GM20431 (cell line): ENCODE results near the gene M6PR.
"Not testable (repeated sequence)": the region's sequence is repeated elsewhere in the genome, so short reads cannot be mapped to it uniquely, and the experiment has no call there.

ENCODE experiments used
- in situ Hi-C: fragments of 300-500 bp; cut with MseI, MboI; formaldehyde crosslinking; loops from one replicate; pipeline ENCODE4 v1.15.0; 2020; ENCODE audit warnings: low sequenced_read_pairs; ENCODE audit not compliant: unreplicated experiment

M6PR gene

DNA sequence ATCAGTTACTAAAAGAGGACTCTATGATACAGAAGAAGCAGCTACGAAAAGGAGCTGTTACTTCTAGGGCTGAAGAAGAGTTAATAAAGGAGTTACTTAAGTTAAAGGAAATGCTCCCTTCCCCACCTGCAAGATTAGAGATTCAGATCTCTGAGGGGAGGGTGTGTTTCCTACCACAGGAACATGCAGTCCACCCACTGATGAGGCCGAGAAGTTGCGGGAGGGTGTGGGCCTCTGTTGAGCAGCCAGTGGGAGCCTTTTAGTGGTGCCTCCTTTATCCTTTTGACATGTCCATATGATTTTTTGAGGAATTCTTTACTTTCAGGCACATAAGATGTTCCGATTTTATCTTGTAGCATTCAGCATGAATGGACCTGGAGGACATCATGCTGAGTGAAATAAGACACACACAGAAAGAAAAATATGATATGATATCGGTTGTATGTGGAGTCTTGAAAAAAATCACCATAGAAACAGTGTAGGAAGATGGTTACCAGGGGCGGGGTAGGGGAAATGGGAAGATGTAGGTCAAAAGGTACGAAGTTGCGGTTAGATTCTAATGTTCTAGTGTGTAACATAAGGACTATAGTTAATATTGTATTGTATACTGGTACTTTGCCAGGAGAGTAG lies 4.4 kb upstream of the M6PR start:
- in situ Hi-C loops = no loop called here

DNA sequence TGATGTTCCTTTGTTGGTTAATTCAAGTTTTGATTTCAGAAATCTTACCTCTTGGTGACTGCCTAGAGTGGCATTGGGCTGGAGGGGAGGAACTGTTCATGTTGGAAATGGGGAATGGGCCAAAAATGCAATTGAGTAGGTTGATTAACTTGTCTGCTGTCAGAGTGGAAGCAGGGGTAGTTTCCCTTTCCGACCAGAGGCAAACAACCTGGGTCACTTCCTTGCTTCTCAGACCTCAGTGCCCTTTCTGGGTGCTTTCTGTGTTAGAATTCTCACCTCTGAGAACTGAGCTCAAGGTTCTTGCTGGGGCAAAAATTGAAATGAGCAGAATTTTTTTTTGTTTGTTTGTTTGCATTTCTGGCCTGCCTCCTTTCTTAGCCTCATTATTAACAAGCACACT lies 2.3 kb upstream of the M6PR start:
- in situ Hi-C loops = no loop called here

DNA sequence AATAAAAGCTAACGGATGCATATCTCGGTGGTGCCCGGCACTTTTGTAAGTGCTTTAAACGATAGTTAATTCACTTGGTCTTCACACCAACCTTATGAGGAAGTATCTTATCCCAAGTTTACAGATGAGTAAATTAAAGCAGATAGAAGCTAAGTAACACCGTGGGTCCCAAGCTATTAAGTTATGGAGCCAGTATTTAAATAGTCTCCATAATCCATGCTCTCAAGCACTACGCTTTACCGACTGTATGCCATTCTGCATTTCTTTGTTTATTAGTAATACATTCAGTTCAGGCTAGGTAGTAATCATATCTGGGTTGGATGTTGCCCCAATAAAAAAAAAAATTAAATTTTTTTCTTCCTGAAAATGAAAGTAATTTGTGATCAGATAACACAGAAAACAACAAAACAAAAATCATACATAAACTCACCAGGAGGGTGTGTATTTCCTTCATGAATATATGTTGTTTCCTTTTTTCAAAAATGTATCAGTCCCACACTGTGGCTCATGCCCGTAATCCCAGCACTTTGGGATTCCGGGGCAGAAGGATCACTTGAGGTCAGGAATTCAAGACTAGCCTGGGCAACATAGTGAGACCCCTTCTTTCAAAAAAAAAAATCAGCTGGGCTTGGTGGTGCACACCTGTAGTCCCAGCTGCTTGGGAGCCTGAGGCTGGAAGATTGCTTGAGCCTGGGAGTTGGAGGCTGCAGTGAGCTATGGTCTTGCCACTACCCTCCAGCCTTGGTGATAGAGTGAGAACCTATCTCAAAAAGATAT lies 1.4 kb upstream of the M6PR start:
- in situ Hi-C loops = no loop called here

DNA sequence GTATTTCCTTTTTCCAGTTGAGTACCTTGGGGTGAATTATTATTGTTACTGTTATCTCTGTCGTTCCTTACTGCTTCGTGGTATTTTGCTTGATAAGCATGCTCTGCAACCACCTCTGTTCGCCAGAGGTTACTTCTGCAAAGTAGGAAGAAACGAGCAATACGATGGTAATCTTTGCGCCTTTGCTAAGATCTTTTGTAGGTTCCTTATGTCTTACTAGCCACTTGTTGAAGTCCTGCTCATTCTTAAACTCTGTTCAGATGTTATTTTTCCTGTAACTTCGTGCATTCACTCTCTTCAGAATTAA lies 729 bp upstream of the M6PR start:
- in situ Hi-C loops = no loop called here

DNA sequence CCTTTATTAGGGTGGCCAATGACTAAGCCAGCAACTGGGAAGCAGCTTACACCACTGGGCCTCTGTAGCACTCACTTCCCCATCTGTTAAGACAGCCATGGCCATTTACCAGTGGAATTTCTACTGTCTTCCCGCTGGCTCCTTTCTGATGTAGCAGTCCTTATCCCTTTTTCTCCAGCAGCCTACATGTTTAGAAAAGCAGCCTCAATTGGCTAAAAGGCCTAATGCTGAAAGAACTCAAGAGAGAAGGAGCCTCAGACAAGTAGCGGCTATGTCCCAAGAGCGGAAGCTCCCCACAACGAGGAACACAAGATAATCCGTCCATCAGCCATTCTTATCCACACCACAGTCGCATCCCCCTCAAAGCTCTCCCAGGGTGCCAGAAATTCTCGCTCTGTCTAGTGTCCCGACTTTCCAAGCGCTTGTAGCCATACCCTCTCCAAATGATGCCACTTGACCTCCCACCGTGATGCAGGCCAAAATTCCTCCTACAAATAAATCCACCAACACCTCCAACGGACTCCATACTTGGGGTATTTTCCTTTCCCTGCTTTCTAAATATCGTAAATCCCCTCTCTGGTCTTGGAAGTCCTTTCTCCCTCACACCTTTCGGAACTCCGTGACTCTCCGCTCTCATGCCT lies 624 bp downstream of the M6PR start:
- in situ Hi-C loops = no loop called here

DNA sequence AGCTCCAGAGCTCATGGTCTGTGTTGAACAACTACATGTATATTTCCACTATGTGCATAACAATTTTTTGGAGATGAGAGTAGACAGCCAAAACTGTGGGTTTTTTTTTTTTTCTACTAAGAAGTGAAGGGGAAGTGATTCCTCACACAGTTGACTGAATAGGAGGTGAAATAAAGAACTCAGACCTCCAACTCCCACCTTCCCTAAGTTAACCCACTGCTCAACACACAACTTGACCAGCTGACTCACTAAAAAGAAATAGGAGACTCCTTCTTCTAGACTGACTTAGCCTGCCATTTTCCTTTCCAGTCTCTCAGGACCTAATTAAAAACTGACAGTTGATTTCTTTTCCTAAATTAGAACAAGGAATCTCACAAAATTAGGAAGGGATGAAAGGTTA lies 1.7 kb downstream of the M6PR start:
- in situ Hi-C loops = no loop called here

DNA sequence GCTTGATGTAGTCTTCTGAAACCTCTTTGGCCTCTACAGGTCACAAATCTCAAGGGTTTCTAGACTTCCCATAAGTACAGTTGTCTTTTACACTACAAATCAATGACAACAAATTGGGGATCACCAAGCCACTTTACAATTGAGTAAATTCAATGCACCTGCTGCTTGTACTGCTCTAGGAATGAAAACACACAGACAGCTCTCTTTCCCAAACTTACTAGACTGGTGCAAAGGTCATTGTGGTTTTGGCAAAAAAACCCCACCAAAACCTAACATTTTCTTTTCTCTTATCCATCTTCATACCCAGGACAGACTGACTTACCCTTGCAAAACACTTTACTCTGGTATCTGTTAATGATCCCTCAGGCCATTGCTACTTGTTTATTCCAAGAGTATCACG lies 2.7 kb downstream of the M6PR start:
- in situ Hi-C loops = no loop called here

DNA sequence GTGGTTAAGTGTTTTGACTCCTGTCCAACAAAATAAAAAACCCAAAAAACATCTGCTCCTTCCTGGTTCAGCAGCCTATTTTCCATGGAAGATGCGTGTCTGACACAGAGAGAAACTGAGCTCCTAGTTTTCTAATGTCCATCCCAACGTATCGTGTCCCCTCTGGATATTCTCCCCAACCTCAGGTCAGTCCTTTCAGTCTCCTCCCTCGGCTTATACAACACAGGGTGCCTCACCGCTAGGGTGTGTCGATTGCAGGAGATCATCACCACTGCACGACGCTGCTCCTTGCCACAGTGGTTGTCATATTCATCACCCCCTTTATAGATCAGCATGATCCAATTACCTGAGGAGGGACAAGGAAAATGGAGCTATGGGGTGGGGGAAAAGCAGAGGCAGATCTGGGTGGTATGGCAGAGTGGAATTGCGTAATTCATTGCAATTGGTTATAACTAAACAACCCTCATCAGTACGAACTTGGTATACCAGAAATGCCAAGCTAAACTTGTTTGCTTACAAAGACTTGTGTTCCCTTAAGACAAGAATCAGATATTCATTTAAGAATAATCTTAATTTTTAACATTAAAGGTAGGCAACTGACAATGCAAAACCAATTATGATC lies 5.8 kb downstream of the M6PR start:
- in situ Hi-C loops = no loop called here

DNA sequence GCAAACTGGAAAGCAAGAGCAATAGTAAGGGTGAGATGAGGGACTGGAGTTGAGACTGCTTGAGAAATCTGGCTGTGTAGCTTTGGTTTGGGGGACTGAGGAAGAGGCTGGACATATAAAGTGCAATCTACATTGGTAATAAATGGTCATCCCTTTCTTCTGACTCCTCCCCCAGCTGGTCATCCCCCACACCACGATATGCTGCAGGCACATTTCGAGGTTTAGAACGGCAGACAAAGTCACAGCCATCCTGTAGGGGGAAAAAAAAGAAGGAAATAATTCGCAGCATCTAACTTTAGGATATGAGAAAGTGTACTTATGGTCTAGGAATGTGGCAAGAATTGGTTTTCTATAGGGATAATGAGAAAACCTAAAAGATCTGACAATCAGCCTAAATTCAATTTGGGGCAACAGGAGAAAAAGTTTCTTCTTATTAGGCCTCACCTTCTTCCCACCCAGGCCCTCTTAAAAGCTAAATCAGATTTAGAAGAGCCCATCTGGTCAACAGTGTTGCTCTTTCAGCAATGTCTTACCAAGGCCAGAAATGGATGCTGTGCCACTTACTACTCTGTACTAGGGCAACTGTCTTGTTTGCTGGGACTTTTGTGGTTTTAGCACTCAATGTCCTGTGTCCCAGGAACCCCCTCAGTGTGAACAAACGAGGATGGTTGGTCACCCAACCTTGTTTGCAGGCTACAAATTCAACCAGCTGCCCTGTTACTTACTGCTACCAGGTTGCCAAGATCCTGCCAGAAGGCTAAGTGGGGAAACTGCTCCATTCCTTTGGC lies 7.6 kb downstream of the M6PR start:
- in situ Hi-C loops = no loop called here

DNA sequence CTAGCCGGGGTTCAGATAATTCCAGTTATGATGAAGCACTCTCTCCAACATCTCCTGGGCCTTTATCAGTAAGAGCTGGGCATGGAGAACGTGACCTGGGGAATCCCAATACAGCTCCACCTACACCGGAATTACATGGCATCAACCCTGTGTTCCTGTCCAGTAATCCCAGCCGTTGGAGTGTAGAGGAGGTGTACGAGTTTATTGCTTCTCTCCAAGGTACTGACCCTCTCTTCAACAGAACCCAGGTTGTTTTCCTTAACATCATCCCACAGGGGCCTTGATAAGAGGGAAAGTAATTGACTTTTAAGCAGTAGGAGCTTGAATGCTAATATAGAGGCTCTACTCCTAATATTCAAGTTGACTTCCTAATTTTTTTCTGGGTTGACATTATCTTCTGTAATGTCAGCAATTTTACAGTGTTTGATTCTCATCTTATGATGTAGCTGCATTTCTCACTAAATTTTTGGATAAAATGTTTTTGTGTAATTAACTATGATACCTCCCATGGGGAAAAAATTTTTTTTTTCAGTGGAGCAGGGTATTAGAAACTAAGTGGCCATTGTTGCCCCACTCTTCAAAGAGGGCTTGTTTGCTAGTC lies 11.5 kb downstream of the M6PR start:
- in situ Hi-C loops = not testable (repeated sequence)

DNA sequence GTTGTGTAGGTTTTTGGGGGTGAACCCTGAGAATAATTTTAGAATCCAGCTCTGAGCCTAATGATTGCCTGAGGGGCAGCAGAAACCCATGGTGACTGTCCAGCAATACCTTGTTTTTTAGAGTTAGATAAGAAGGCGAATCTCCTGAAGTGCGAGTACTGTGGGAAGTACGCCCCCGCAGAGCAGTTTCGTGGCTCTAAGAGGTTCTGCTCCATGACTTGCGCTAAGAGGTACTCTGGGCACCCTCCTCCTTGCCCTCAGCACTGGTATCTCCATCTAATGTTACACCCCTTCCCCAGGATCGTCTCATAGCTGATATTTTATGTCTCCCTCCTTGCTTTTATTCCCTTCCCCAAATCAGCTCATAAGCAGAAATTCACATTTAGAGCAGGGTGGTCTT lies 12.7 kb downstream of the M6PR start:
- in situ Hi-C loops = no loop called here

DNA sequence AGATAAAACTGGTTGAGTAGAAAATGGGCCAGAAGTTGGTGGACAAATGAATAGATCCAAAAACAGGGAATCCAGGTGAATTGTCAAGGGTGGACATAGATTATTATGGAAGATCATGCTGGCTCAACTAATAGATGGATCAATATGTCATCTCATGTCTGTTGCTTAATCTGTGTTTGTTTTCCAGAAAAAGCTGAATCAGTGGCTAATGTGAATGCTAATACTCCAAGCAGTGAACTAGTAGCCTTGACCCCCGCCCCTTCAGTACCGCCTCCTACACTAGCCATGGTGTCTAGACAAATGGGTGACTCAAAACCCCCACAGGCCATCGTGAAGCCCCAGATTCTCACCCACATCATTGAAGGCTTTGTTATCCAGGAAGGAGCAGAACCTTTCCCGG lies 15.4 kb downstream of the M6PR start:
- in situ Hi-C loops = not testable (repeated sequence)

DNA sequence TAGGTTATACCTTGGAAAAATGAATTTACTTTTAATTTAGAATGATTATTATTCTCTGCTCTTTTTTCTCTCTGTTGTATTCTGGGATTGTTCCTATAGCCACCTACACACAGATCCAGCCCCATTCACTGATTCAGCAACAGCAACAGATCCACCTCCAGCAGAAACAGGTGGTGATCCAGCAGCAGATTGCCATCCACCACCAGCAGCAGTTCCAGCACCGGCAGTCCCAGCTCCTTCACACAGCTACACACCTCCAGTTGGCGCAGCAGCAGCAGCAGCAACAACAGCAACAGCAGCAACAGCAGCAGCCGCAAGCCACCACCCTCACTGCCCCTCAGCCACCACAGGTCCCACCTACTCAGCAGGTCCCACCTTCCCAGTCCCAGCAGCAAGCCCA lies 17.0 kb downstream of the M6PR start:
- in situ Hi-C loops = not testable (repeated sequence)

DNA sequence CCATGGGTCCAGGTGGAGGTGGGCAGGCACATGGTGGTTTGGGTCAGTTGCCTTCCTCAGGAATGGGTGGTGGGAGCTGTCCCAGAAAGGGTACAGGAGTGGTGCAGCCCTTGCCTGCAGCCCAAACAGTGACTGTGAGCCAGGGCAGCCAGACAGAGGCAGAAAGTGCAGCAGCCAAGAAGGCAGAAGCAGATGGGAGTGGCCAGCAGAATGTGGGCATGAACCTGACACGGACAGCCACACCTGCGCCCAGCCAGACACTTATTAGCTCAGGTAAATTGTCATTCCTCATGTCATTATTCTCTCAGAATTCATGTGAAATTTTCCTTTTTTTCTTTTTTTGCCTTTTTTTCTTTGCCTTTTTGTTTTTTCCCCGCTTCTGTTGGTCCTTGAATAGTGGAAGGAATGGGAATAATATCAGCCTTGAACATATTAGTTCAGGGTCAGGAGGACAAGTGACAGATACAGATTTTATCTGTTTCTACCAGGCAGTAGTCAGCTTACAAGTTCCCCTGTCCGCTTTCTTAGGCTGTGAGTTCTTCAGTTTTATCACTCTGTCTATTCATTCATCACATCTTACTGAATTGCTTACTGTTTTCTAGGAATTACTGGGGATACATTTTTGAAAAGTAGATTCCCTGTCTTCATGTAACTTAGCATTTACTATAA lies 18.7 kb downstream of the M6PR start:
- in situ Hi-C loops = not testable (repeated sequence)

DNA sequence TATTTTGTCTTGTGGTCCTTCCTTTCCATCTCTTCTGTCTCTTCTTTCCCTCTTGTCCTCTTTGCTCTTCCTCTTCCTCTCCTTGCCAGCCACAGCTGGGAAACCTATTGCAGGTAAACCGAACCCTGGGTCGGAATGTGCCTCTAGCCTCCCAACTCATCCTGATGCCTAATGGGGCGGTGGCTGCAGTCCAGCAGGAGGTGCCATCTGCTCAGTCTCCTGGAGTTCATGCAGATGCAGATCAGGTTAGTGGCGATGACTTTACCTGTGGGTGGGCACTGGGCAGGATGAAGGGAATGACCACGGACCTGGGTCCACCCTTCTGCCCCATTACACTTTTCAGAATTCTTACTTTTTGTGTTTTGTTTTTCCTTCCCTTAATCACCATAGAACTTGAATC lies 26.9 kb downstream of the M6PR start:
- in situ Hi-C loops = loop anchor here (25.0 kb wide), 1 partner anchor 115 kb away; no protein-coding TSS in a partner anchor

DNA sequence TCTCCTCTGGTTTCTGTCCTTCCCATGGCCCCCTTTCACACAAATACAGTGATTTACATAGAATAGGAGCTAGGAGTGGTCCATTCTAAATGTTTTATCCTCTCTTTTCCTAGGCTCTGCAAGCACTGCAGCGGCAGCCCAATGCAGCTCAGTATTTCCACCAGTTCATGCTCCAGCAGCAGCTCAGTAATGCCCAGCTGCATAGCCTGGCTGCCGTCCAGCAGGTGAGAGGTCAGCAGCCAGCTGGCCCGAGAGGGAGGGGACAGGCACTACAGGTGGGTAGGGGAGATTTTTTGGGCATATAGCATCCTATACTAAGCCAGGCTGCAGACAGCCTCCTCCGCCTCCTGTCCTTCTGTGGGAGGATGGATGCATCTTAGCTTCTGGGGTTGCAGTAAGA lies 29.8 kb downstream of the M6PR start:
- in situ Hi-C loops = loop anchor here (25.0 kb wide), 1 partner anchor 118 kb away; no protein-coding TSS in a partner anchor

DNA sequence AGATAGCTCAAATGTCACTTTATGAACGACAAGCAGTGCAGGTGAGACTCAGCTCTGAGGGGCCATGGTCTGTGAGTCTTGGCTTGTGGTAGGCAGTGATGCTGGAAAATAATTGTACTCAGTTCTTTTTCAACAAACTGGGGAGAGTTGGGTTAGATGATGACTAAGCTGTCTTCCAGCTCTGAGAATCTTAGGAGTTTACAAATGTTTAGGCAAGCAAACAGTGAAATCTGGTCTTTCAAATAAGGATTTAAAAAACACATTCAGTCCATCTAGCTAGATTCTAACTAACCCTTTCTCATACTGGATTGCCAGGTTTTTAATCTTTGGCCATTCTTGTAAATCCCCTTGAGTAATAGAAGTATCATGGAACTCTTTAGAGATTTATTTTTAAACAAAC lies 31.7 kb downstream of the M6PR start:
- in situ Hi-C loops = loop anchor here (25.0 kb wide), 1 partner anchor 120 kb away; no protein-coding TSS in a partner anchor

DNA sequence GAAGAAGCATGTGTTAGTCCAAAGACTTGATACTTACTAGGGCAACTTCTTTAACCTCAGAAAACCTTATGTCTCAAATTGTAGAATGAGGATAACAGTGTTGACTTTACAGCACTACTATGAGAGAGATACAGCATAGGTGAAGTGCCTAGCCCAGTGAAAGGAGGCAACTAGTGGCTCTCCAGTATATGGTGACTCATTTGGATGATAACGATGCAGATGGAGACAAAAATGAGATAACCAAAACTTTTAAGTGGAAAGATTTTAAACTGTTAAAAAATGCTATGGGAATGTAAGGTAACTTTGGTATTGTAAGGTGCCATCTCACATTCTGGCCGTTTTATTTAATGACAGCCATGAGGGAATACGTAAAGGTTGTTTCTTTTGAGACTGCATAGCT lies 32.4 kb downstream of the M6PR start:
- in situ Hi-C loops = loop anchor here (25.0 kb wide), 1 partner anchor 120 kb away; no protein-coding TSS in a partner anchor

DNA sequence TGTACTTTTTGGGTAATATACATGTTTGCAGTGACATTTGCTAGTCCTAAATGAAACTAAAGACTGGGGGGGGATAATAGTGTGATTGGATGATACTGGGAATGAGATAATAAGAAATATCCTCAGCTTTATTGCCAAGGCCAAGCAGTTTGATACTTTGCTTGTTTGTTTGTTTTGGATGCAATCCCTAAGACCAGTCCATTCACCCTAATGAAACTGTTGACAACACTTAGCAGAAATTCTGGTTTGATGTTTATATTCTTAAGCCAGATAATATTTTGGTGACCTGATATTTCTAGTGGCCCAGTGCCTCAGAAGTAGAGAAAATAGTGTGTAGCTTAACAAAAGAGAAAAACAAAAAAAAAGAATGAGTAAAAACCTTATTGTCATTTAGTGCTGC lies 33.3 kb downstream of the M6PR start:
- in situ Hi-C loops = loop anchor here (25.0 kb wide), 1 partner anchor 121 kb away; no protein-coding TSS in a partner anchor
